HepG2 (cell line): ENCODE data around the gene ITPR1. TPM values are rescaled to one million over a fixed set of nuclear protein-coding genes. Genes with fewer than 3 reads are reported as not detected.

ENCODE experiments used
- KDM2A ChIP-seq: sonication (generic); formaldehyde crosslinking; IDR thresholded peaks from 2 replicates; pipeline ENCODE4 v1.4.0; 2020; ENCODE audit warnings: low read depth, missing genetic modification reagents, borderline replicate concordance
- RXRA ChIP-seq: sonication (generic); formaldehyde crosslinking; IDR thresholded peaks from 2 replicates; pipeline ENCODE4 v1.5.1; 2020; ENCODE audit warnings: missing genetic modification reagents
- ZFAT ChIP-seq: sonication (generic); formaldehyde crosslinking; conservative IDR thresholded peaks from 2 replicates; pipeline ENCODE4 v1.8.1; 2023; ENCODE audit warnings: missing genetic modification reagents, inconsistent platforms
- ZNF263 ChIP-seq: sonication (generic); formaldehyde crosslinking; IDR thresholded peaks from 2 replicates; pipeline ENCODE4 v1.4.0; 2020; ENCODE audit warnings: missing genetic modification reagents
- ZNF335 ChIP-seq: sonication (generic); formaldehyde crosslinking; IDR thresholded peaks from 2 replicates; pipeline ENCODE4 v1.4.0; 2020; ENCODE audit warnings: missing genetic modification reagents
- ZNF660 ChIP-seq: sonication (generic); formaldehyde crosslinking; IDR thresholded peaks from 2 replicates; pipeline ENCODE4 v1.5.1; 2020; ENCODE audit warnings: mild to moderate bottlenecking, low read depth, missing genetic modification reagents, borderline replicate concordance
- polyA plus RNA-seq, 8 experiments: library from polyadenylated mRNA; depleted of rRNA in 3 of 8; stranded (reverse) in 7 of 8; unstranded in 1 of 8; fragments of >200 nt; fragmentation: Illumina TruSeq in 4 of 8; extraction: Trizol in 4 of 8; gene quantifications; 2 replicates each; pipeline versions ENCODE4 v1.2.1 to v1.2.3, GENCODE V29; 2011 to 2016; ENCODE audit warnings: low read depth in 4 of 8, missing spikeins in 1 of 8, mixed read lengths in 1 of 8; ENCODE audit not compliant: insufficient read depth in 1 of 8
- total RNA-seq, 5 experiments: library from RNA; depleted of rRNA; stranded (reverse); fragments of >200 nt; fragmentation: Illumina TruSeq; extraction: Trizol; gene quantifications; 2 replicates each; pipeline ENCODE4 v1.2.3, GENCODE V29; 2016; ENCODE audit warnings: low read depth in 1 of 5
- TF ChIP-seq, protein P1 (sequence below), 2 experiments: fragments of 450-650 bp in 1 of 2; sonication (generic) in 1 of 2; formaldehyde crosslinking in 1 of 2; IDR thresholded peaks; 2 replicates each; pipeline versions ENCODE4 v1.6.1 to v1.8.0; 2016 to 2022; ENCODE audit warnings: antibody characterized with exemption in 1 of 2, mild to moderate bottlenecking in 1 of 2, missing genetic modification reagents in 1 of 2

The ITPR1 gene
- total and polyA plus RNA-seq, 2 of the 13 experiments (the other 11 are each of a cell fraction or from before 2014, with no cell fraction given): 10.0 to 11.4 TPM

DNA sequence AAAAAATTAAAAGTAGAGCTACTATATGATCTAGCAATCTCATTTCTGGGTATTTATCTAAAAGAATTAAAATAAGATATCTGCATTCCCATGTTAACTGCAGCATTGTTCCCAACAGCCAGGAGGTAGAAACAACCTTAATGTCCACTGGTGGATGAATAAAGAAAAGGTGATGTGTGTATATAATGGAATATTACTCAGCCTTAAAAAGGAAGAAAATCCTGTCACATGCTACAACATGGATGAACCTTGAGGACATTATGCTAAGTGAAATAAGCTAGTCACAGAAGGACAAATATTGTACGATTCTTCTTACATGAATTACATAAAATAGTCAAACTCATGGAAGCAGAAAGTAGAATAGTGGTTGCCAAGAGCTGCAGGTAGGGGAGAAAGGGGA lies 366.6 kb downstream of the ITPR1 start (continued):
- TF ChIP-seq, protein P1, sequence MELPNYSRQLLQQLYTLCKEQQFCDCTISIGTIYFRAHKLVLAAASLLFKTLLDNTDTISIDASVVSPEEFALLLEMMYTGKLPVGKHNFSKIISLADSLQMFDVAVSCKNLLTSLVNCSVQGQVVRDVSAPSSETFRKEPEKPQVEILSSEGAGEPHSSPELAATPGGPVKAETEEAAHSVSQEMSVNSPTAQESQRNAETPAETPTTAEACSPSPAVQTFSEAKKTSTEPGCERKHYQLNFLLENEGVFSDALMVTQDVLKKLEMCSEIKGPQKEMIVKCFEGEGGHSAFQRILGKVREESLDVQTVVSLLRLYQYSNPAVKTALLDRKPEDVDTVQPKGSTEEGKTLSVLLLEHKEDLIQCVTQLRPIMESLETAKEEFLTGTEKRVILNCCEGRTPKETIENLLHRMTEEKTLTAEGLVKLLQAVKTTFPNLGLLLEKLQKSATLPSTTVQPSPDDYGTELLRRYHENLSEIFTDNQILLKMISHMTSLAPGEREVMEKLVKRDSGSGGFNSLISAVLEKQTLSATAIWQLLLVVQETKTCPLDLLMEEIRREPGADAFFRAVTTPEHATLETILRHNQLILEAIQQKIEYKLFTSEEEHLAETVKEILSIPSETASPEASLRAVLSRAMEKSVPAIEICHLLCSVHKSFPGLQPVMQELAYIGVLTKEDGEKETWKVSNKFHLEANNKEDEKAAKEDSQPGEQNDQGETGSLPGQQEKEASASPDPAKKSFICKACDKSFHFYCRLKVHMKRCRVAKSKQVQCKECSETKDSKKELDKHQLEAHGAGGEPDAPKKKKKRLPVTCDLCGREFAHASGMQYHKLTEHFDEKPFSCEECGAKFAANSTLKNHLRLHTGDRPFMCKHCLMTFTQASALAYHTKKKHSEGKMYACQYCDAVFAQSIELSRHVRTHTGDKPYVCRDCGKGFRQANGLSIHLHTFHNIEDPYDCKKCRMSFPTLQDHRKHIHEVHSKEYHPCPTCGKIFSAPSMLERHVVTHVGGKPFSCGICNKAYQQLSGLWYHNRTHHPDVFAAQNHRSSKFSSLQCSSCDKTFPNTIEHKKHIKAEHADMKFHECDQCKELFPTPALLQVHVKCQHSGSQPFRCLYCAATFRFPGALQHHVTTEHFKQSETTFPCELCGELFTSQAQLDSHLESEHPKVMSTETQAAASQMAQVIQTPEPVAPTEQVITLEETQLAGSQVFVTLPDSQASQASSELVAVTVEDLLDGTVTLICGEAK (IDR thresholded peaks at IDR 0.05): no peak
- TF ChIP-seq, protein P1 (CRISPR knock-in tag; IDR thresholded peaks at IDR 0.05): no peak
- TF ChIP-seq ZNF660 (no peak), RXRA (no peak), KDM2A (no peak), ZFAT (CRISPR knock-in tag) (no peak), ZNF263 (no peak), ZNF335 (no peak)
- TF ChIP-seq, all 625 proteins: peak for 0
